HCT116 (cell line): ENCODE results near the gene DIP2A. TPM values are rescaled to one million over a fixed set of nuclear protein-coding genes. Genes with fewer than 3 reads are reported as not detected.

Experiments used
- ATAC-seq: fragments of 200-7000 bp; cut with Tn5 transposase; 2 replicates; pipeline ENCODE4 v1.9.1; 2020; ENCODE audit warnings: mild to moderate bottlenecking, moderate library complexity
- BruUV-seq: library from RNA; stranded (reverse); fragments of 400-500 nt; replicated peaks from 2 replicates; lab custom pipeline; 2021; lab: Mats Ljungman, UMichigan
- CTCF ChIA-PET: fragments of 300-600 bp; sonication (Branson Sonifier 250); formaldehyde crosslinking; loops from one replicate; lab custom pipeline; 2021; ENCODE audit warnings: antibody characterized with exemption; lab: Charles Lee
- POLR2A ChIA-PET: fragments of 300-600, 350-600 bp; sonication (Branson Sonifier 250); formaldehyde crosslinking; loops from one replicate; lab custom pipeline; 2021; ENCODE audit warnings: antibody characterized with exemption; lab: Charles Lee
- RAD21 ChIA-PET, 2 experiments: fragments of 300-600 bp; sonication (Branson Sonifier 250); formaldehyde crosslinking; loops; one replicate each; lab custom pipeline; 2023; ENCODE audit warnings: low total read pairs in 2 of 2; ENCODE audit not compliant: uncharacterized antibody in 2 of 2, unreplicated experiment in 2 of 2, low non-redundant PET in 1 of 2; lab: Charles Lee
- DNase-seq: peaks from one replicate; pipeline ENCODE4 v3.0.0-alpha.2; 2010; ENCODE audit warnings: low read depth, low spot score
- H2AFZ ChIP-seq: fragments of 200-600 bp; shearing (Covaris generic), sonication (generic); 2 replicates; pipeline ENCODE4 v1.6.1; 2017; ENCODE audit warnings: low read depth, mixed run types, mixed read lengths, antibody characterized with exemption, low read length; ENCODE audit not compliant: poor library complexity, severe bottlenecking
- H3K27ac ChIP-seq: 2 replicates; pipeline ENCODE4 v1.5.1; 2012; ENCODE audit warnings: low read depth, low read length
- H3K27me3 ChIP-seq: fragments of 200-600 bp; sonication (generic); 2 replicates; pipeline ENCODE4 v1.6.1; 2016; ENCODE audit warnings: mixed run types, low read length, mixed read lengths; ENCODE audit not compliant: insufficient read depth
- H3K36me3 ChIP-seq, 2 experiments: fragments of 200-500 bp in 1 of 2; fragments of 200-600 bp in 1 of 2; sonication (Bioruptor generic) in 1 of 2; sonication (generic) in 1 of 2; 2 replicates each; pipeline versions ENCODE4 v1.5.1 to v1.6.1; 2014 to 2016; ENCODE audit warnings: low read length in 2 of 2, inconsistent platforms in 1 of 2, mixed read lengths in 1 of 2, mixed run types in 1 of 2; ENCODE audit not compliant: insufficient read depth in 2 of 2, control insufficient read depth in 1 of 2
- H3K4me1 ChIP-seq, 2 experiments: fragments of 200-600 bp in 1 of 2; sonication (generic) in 1 of 2; 2 replicates each; pipeline versions ENCODE4 v1.5.1 to v1.6.1; 2012 to 2017; ENCODE audit warnings: low read length in 2 of 2, inconsistent platforms in 1 of 2, mild to moderate bottlenecking in 1 of 2, mixed read lengths in 1 of 2, mixed run types in 1 of 2, moderate library complexity in 1 of 2; ENCODE audit not compliant: insufficient read depth in 2 of 2, control insufficient read depth in 1 of 2
- H3K4me2 ChIP-seq: fragments of 200-600 bp; sonication (generic); 2 replicates; pipeline ENCODE4 v1.6.1; 2017; ENCODE audit warnings: mixed run types, low read length, mixed read lengths
- H3K4me3 ChIP-seq, 2 experiments: fragments of 200-600 bp in 1 of 2; sonication (generic) in 1 of 2; replicated peaks in 1 of 2; 2 replicates each; pipeline ENCODE4 v1.5.1; 2011 to 2016; ENCODE audit warnings: low read length in 2 of 2, control low read depth in 1 of 2, low read depth in 1 of 2, mild to moderate bottlenecking in 1 of 2, mixed read lengths in 1 of 2, mixed run types in 1 of 2
- H3K79me2 ChIP-seq: fragments of 200-600 bp; sonication (generic); 2 replicates; pipeline ENCODE4 v1.6.1; 2017; ENCODE audit warnings: mild to moderate bottlenecking, mixed run types, low read length, moderate library complexity, mixed read lengths; ENCODE audit not compliant: insufficient read depth
- H3K9ac ChIP-seq: fragments of 200-600 bp; sonication (generic); 2 replicates; pipeline ENCODE4 v1.6.1; 2016; ENCODE audit warnings: low read length, mixed read lengths
- H3K9me2 ChIP-seq: fragments of 200-600 bp; sonication (generic), shearing (Covaris generic); 2 replicates; pipeline ENCODE4 v1.6.1; 2017; ENCODE audit warnings: mixed run types, mild to moderate bottlenecking, moderate library complexity; ENCODE audit not compliant: insufficient read depth
- H3K9me3 ChIP-seq, 2 experiments: fragments of 200-500 bp in 1 of 2; fragments of 200-600 bp in 1 of 2; sonication (Bioruptor generic) in 1 of 2; sonication (generic) in 1 of 2; 2 replicates each; pipeline ENCODE4 v1.6.1; 2014 to 2017; ENCODE audit warnings: low read length in 2 of 2, mixed read lengths in 2 of 2, inconsistent platforms in 1 of 2, low read depth in 1 of 2, mild to moderate bottlenecking in 1 of 2, mixed run types in 1 of 2, moderate library complexity in 1 of 2; ENCODE audit not compliant: control insufficient read depth in 1 of 2, insufficient read depth in 1 of 2
- H4K20me1 ChIP-seq: fragments of 200-600 bp; sonication (generic), shearing (Covaris generic); 2 replicates; pipeline ENCODE4 v1.6.1; 2017; ENCODE audit warnings: mixed run types, mild to moderate bottlenecking, moderate library complexity; ENCODE audit not compliant: insufficient read depth
- EGR1 ChIP-seq: IDR thresholded peaks from 2 replicates; pipeline ENCODE4 v1.6.1; 2012; ENCODE audit warnings: low read depth
- ELF1 ChIP-seq: IDR thresholded peaks from 2 replicates; pipeline ENCODE4 v1.6.1; 2012; ENCODE audit warnings: low read depth, borderline replicate concordance
- FOSL1 ChIP-seq: IDR thresholded peaks from 2 replicates; pipeline ENCODE4 v1.6.1; 2012; ENCODE audit warnings: low read depth
- JUND ChIP-seq: IDR thresholded peaks from 2 replicates; pipeline ENCODE4 v1.6.1; 2012
- POLR2A ChIP-seq: IDR thresholded peaks from 2 replicates; pipeline ENCODE4 v1.7.0; 2011; ENCODE audit warnings: borderline replicate concordance; ENCODE audit not compliant: insufficient read depth, insufficient read length; ENCODE audit errors: extremely low read depth
- POLR2AphosphoS5 ChIP-seq: IDR thresholded peaks from 2 replicates; pipeline ENCODE4 v1.6.1; 2011; ENCODE audit warnings: mild to moderate bottlenecking, low read depth, low read length, moderate library complexity
- RAD21 ChIP-seq: IDR thresholded peaks from 2 replicates; pipeline ENCODE4 v1.6.1; 2012; ENCODE audit warnings: low read depth, mild to moderate bottlenecking
- REST ChIP-seq: IDR thresholded peaks from 2 replicates; pipeline ENCODE4 v1.6.1; 2012; ENCODE audit warnings: low read depth
- SIN3A ChIP-seq: IDR thresholded peaks from 2 replicates; pipeline ENCODE4 v1.6.1; 2012; ENCODE audit warnings: low read depth
- SP1 ChIP-seq: IDR thresholded peaks from 2 replicates; pipeline ENCODE4 v1.6.1; 2012; ENCODE audit warnings: low read depth
- SRF ChIP-seq: IDR thresholded peaks from 2 replicates; pipeline ENCODE4 v1.6.1; 2012; ENCODE audit warnings: low read depth
- TCF7L2 ChIP-seq: IDR thresholded peaks from 2 replicates; pipeline ENCODE4 v1.7.0; 2011; ENCODE audit warnings: borderline replicate concordance, inconsistent platforms; ENCODE audit not compliant: insufficient read depth, insufficient read length; ENCODE audit errors: extremely low read depth
- YY1 ChIP-seq: IDR thresholded peaks from 2 replicates; pipeline ENCODE4 v1.6.1; 2011; ENCODE audit warnings: low read length, low read depth, moderate library complexity, mild to moderate bottlenecking; ENCODE audit not compliant: insufficient replicate concordance; ENCODE audit errors: extremely low read depth
- ZBTB33 ChIP-seq: IDR thresholded peaks from 2 replicates; pipeline ENCODE4 v1.6.1; 2011; ENCODE audit warnings: mild to moderate bottlenecking, low read length, moderate library complexity; ENCODE audit not compliant: insufficient replicate concordance; ENCODE audit errors: extremely low read depth
- ZNF274 ChIP-seq: fragments of 200-500 bp; sonication (Bioruptor generic); IDR thresholded peaks from 2 replicates; pipeline ENCODE4 v1.6.1; 2014; ENCODE audit warnings: mild to moderate bottlenecking, low read depth, low read length, inconsistent platforms
- intact Hi-C: fragments of 100-400 bp; cut with micrococcal nuclease; formaldehyde crosslinking; loops from 2 replicates; pipeline ENCODE4 v1.10.0; 2022
- total RNA-seq: library from RNA; stranded (reverse); gene quantifications from one replicate; pipeline ENCODE4 v1.2.1, GENCODE V29; 2021; ENCODE audit not compliant: unreplicated experiment
- TF ChIP-seq, protein P1 (sequence below): IDR thresholded peaks from 2 replicates; pipeline ENCODE4 v1.6.1; 2012

Gene DIP2A
- total RNA-seq, 1 experiment from 2014 or later, result 39.9 TPM

GRCh38 chr21:46546799-46547198, 88.1 kb downstream of the DIP2A start:
- no peaks in the 10 kb centered on the region for H3K9me3 ChIP-seq
- ChIA-PET CTCF (no interaction called here), POLR2A (no interaction called here), RAD21 (no interaction called here)
- peaks cover 6 to 21% of the 10 kb centered on the region in 2 experiments; a peak in 3 of 4 replicates for H3K36me3 ChIP-seq
- no peaks in the 10 kb centered on the region for H3K9me2 ChIP-seq
- no peaks in the 10 kb centered on the region for H4K20me1 ChIP-seq
- no peak overlapping the region for H3K4me2 ChIP-seq
- no peaks in the 10 kb centered on the region for H3K27me3 ChIP-seq
- intact Hi-C loops, result no loop called here
- no peak overlapping the region for H2AFZ ChIP-seq
- no TSS peak for BruUV-seq
- no peak for ATAC-seq
- no peak for DNase-seq
- H3K27ac ChIP-seq, result no peak overlapping the region
- H3K79me2 ChIP-seq, result no peaks in the 10 kb centered on the region
- H3K4me1 ChIP-seq, result no peaks in the 10 kb centered on the region
- no peak overlapping the region for H3K9ac ChIP-seq
- TF ChIP-seq ELF1 (no peak), POLR2A (no peak), SP1 (no peak), ZNF274 (no peak), YY1 (no peak), TCF7L2 (no peak), POLR2AphosphoS5 (no peak), REST (no peak), FOSL1 (no peak), EGR1 (no peak), SRF (no peak), JUND (no peak), ZBTB33 (no peak), RAD21 (no peak), SIN3A (no peak)
- TF ChIP-seq, protein P1, sequence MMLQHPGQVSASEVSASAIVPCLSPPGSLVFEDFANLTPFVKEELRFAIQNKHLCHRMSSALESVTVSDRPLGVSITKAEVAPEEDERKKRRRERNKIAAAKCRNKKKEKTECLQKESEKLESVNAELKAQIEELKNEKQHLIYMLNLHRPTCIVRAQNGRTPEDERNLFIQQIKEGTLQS, result no peak
- TF ChIP-seq, all 23 proteins: peak for 0
- no peak overlapping the region for H3K4me3 ChIP-seq
